NCI-H2196 (cell line): ENCODE data around the gene SKIL.

Source experiments
- DNase-seq: peaks from one replicate; lab custom pipeline; 2025; ENCODE audit not compliant: unreplicated experiment; lab: John Stamatoyannopoulos, UW

The SKIL gene

GRCh38 chr3:170431054-170431453 is 73.5 kb downstream of the SKIL start:
- no peak for DNase-seq

- no peak for DNase-seq
Observed at GRCh38 chr3:170432416-170432815, 74.9 kb downstream of the SKIL start.

GRCh38 chr3:170436697-170437096 is 79.2 kb downstream of the SKIL start:
- no peak for DNase-seq

- DNase-seq = no peak
Observed at GRCh38 chr3:170437176-170437575, 79.7 kb downstream of the SKIL start.

- DNase-seq = no peak
Observed at GRCh38 chr3:170437696-170438407, 80.3 kb downstream of the SKIL start.

- no peak for DNase-seq
Observed at GRCh38 chr3:170438836-170439235, 81.3 kb downstream of the SKIL start.

- no peak for DNase-seq
Observed at GRCh38 chr3:170440344-170440743, 82.8 kb downstream of the SKIL start.

- no peak for DNase-seq
Observed at GRCh38 chr3:170441412-170441811, 83.9 kb downstream of the SKIL start.

GRCh38 chr3:170442947-170443346 is 85.4 kb downstream of the SKIL start:
- DNase-seq = no peak

- DNase-seq = no peak
Observed at GRCh38 chr3:170443457-170443856, 85.9 kb downstream of the SKIL start.
